DND-41 (cell line): ENCODE data around the gene ORM2.

Experiments used
- ATAC-seq: fragments of 200-7000 bp; cut with Tn5 transposase; 3 replicates; pipeline ENCODE4 v1.9.1; 2021; ENCODE audit warnings: low read depth; ENCODE audit not compliant: insufficient read depth
- DNase-seq: peaks from one replicate; pipeline ENCODE4 v3.0.0-alpha.2; 2020
- H2AFZ ChIP-seq: 2 replicates; pipeline ENCODE4 v1.6.0; 2012; ENCODE audit warnings: low read depth, low read length
- H3K27ac ChIP-seq: 2 replicates; pipeline ENCODE4 v1.5.1; 2012; ENCODE audit warnings: low read length, inconsistent platforms
- H3K27me3 ChIP-seq: fragments of 200-600 bp; sonication (generic); 2 replicates; pipeline ENCODE4 v1.6.0; 2012; ENCODE audit warnings: low read length, mild to moderate bottlenecking, inconsistent platforms; ENCODE audit not compliant: insufficient read depth, poor library complexity
- H3K36me3 ChIP-seq: 2 replicates; pipeline ENCODE4 v1.5.1; 2012; ENCODE audit warnings: low read length, inconsistent platforms; ENCODE audit not compliant: insufficient read depth
- H3K4me1 ChIP-seq: 2 replicates; pipeline ENCODE4 v1.5.1; 2012; ENCODE audit warnings: mild to moderate bottlenecking, low read length; ENCODE audit not compliant: insufficient read depth
- H3K4me2 ChIP-seq: 2 replicates; pipeline ENCODE4 v1.6.0; 2012; ENCODE audit warnings: mild to moderate bottlenecking, moderate library complexity, low read length, inconsistent platforms; ENCODE audit not compliant: insufficient read depth
- H3K4me3 ChIP-seq, 2 experiments: fragments of 200-600 bp in 1 of 2; shearing (Covaris generic) in 1 of 2; 2 replicates each; pipeline ENCODE4 v1.5.1; 2012 to 2016; ENCODE audit warnings: inconsistent platforms in 2 of 2, low read length in 2 of 2, mild to moderate bottlenecking in 2 of 2, low read depth in 1 of 2, moderate library complexity in 1 of 2
- H3K79me2 ChIP-seq: 2 replicates; pipeline ENCODE4 v1.6.0; 2012; ENCODE audit warnings: low read length, inconsistent platforms; ENCODE audit not compliant: insufficient read depth
- H3K9ac ChIP-seq: 2 replicates; pipeline ENCODE4 v1.6.0; 2012; ENCODE audit warnings: low read depth, mild to moderate bottlenecking, inconsistent platforms, low read length, moderate library complexity
- H3K9me3 ChIP-seq: 2 replicates; pipeline ENCODE4 v1.5.1; 2012; ENCODE audit warnings: low read length, moderate library complexity, mild to moderate bottlenecking, inconsistent platforms; ENCODE audit not compliant: insufficient read depth, severe bottlenecking
- H4K20me1 ChIP-seq: 2 replicates; pipeline ENCODE4 v1.6.0; 2012; ENCODE audit warnings: low read length; ENCODE audit not compliant: insufficient read depth
- EZH2 ChIP-seq: IDR thresholded peaks from 3 replicates; pipeline ENCODE4 v1.6.1; 2012; ENCODE audit warnings: borderline replicate concordance, low read depth, mild to moderate bottlenecking, moderate library complexity, low read length, inconsistent platforms; ENCODE audit not compliant: severe bottlenecking
- TF ChIP-seq, protein P1 (sequence below): IDR thresholded peaks from 2 replicates; pipeline ENCODE4 v1.5.1; 2012; ENCODE audit warnings: borderline replicate concordance, low read length, moderate library complexity, mild to moderate bottlenecking; ENCODE audit not compliant: poor library complexity, severe bottlenecking; ENCODE audit errors: extremely low read depth

ORM2 gene

DNA sequence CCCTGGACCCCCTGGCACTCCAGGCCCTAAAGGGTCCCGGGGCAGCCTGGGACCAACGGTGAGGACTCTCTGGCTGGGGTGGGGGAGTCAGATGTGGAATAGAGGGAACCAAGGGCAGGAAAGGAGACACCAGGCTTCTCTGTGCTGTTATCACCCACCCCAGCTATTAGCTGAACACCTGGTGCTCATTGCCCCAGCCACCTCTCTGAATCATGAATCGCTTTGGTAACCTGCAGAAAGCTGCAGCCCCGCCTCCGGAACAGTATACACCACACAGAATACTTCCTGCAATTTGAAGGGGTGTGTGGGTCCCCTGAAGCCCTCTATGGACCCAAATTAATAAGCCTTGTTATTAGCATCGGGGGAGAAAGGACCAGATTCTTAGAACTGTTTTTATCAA, 47.2 kb upstream of the ORM2 start:
- Histone ChIP-seq H3K36me3 (no peaks in the 10 kb centered on the region), H3K9me3 (no peaks in the 10 kb centered on the region), H3K79me2 (no peaks in the 10 kb centered on the region), H3K4me2 (no peak overlapping the region), H3K27me3 (no peaks in the 10 kb centered on the region), H3K27ac (no peak overlapping the region), H2AFZ (no peak overlapping the region), H3K4me1 (no peaks in the 10 kb centered on the region), H3K9ac (no peak overlapping the region), H3K4me3 (no peak overlapping the region), H4K20me1 (no peaks in the 10 kb centered on the region; the same call in 1 of the 2 replicates)
- DNase-seq (no peak), ATAC-seq (no peak)
- TF ChIP-seq, protein P1, sequence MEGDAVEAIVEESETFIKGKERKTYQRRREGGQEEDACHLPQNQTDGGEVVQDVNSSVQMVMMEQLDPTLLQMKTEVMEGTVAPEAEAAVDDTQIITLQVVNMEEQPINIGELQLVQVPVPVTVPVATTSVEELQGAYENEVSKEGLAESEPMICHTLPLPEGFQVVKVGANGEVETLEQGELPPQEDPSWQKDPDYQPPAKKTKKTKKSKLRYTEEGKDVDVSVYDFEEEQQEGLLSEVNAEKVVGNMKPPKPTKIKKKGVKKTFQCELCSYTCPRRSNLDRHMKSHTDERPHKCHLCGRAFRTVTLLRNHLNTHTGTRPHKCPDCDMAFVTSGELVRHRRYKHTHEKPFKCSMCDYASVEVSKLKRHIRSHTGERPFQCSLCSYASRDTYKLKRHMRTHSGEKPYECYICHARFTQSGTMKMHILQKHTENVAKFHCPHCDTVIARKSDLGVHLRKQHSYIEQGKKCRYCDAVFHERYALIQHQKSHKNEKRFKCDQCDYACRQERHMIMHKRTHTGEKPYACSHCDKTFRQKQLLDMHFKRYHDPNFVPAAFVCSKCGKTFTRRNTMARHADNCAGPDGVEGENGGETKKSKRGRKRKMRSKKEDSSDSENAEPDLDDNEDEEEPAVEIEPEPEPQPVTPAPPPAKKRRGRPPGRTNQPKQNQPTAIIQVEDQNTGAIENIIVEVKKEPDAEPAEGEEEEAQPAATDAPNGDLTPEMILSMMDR = no peak
- no peak for TF ChIP-seq EZH2

DNA sequence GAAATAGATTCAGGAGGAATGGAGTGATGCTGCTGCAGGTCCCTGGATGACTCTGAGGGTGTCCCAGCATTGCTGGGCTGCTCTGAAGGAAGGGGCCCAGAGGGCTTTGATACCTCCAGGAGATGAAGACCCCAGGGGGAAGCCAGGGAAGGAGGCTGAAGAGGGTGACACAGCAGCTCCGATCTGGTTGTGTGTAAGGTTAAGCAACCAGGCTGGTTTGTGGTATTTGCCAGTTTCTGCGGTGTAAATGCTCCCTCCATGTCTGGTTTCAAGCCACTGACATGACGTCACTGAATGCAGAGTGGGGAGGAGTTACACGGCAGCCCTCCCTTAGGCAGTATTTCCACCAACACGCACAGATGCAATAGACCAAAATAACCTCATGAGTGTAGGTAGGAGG, 46.7 kb upstream of the ORM2 start:
- H4K20me1 ChIP-seq = no peaks in the 10 kb centered on the region; the same call in 1 of the 2 replicates
- DNase-seq (peak; percentile 42), ATAC-seq (peak; percentile 70)
- H3K4me1 ChIP-seq = no peaks in the 10 kb centered on the region
- no peaks in the 10 kb centered on the region for H3K27me3 ChIP-seq
- H2AFZ ChIP-seq = no peak overlapping the region
- H3K4me2 ChIP-seq = no peak overlapping the region
- H3K36me3 ChIP-seq = no peaks in the 10 kb centered on the region
- H3K9me3 ChIP-seq = no peaks in the 10 kb centered on the region
- no peak overlapping the region for H3K27ac ChIP-seq
- no peak overlapping the region for H3K4me3 ChIP-seq
- no peak overlapping the region for H3K9ac ChIP-seq
- TF ChIP-seq, protein P1 = no peak
- no peak for TF ChIP-seq EZH2
- no peaks in the 10 kb centered on the region for H3K79me2 ChIP-seq

DNA sequence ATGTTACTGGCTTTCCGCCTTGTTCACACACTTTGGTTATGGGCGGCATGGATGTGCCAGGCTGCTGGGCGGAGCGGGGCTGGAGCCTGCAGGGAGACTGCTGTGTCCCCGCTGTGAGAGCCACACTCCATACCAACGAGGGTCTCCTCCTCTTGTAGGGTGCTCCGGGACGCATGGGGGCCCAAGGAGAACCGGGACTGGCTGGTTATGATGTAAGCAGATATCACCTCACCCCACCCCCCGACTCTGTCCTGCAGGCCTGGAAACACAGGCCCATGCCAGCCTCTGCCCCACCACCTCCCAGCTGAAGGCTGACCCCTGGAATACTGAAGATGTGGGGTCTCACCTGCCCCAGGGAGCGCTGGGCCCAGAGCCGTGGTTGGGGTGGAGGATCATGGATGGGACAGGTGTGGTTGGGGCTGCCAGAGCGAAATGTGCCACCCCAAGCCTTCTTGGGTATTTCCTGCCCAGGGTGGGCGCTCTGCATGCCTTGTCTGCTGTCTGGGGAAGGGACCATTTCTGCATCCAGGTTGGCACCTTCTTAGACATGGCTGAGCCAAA, 46.0 kb upstream of the ORM2 start:
- H3K36me3 ChIP-seq = no peaks in the 10 kb centered on the region
- H3K79me2 ChIP-seq = no peaks in the 10 kb centered on the region
- DNase-seq = no peak
- H3K4me3 ChIP-seq = no peak overlapping the region
- ATAC-seq = no peak
- H2AFZ ChIP-seq = no peak overlapping the region
- no peaks in the 10 kb centered on the region; the same call in 1 of the 2 replicates for H4K20me1 ChIP-seq
- no peak overlapping the region for H3K4me2 ChIP-seq
- TF ChIP-seq EZH2 = no peak
- TF ChIP-seq, protein P1 = no peak
- H3K4me1 ChIP-seq = no peaks in the 10 kb centered on the region
- no peaks in the 10 kb centered on the region for H3K9me3 ChIP-seq
- H3K9ac ChIP-seq = no peak overlapping the region
- no peaks in the 10 kb centered on the region for H3K27me3 ChIP-seq
- no peak overlapping the region for H3K27ac ChIP-seq
